ENCODE data around the gene ANKFN1. TPM values are rescaled to one million over a fixed set of nuclear protein-coding genes. Genes with fewer than 3 reads are reported as not detected.

ANKFN1 gene
- total RNA-seq, 1 donor from 2014 or later = not detected

DNA sequence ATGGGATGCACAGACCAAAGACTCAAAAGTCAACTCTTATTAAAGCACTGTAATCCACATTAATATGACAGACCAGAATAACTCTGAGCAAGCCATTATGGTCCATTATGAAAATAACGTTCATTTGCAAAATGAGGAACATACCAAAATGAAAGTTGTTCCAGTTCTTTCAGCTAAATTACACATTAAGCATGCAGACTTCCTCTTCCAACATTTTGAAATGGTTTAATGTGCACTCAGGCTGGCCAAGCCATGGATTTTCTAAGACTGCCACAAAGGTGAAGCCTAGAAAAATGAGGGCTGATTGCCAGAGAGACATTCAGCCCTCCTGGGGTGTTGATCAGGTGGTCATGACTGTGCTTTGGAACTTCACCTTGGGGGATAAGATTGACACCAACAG, 383.5 kb downstream of the ANKFN1 start:
- H3K9me3 Mint-ChIP-seq = no peaks in the 10 kb centered on the region
- DNase-seq = no peak
- no peaks in the 10 kb centered on the region for H3K4me1 Mint-ChIP-seq
- H3K36me3 Mint-ChIP-seq (ENCODE audit: low read depth) = no peaks in the 10 kb centered on the region
- peaks cover 2% of the 10 kb centered on the region for H3K27me3 Mint-ChIP-seq
- no peak overlapping the region for H3K4me3 Mint-ChIP-seq
- H3K27ac Mint-ChIP-seq = no peak overlapping the region
- intact Hi-C loops (cut with micrococcal nuclease) = no loop called here

DNA sequence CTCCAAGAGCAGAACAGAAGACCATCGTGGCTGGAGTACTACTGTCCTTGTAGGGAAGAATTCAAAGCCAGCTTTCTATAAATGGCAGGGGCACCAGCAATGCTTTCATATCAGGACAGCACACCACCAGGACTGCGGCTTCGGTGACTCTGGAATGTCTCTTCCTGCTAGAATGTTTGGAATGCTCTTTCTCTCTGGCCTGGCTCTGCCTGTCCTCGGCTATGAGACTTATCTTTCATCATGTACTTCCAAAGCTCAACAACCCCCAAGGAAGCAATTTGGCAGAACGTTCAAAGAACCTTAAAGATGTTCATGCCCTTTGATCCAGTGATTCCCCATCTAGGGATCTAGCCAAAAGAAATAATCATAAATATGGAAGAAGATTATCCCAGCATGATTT, 387.6 kb downstream of the ANKFN1 start:
- Mint-ChIP-seq H3K36me3 (ENCODE audit: low read depth) (no peaks in the 10 kb centered on the region), H3K9me3 (no peaks in the 10 kb centered on the region), H3K4me3 (no peak overlapping the region), H3K27me3 (no peaks in the 10 kb centered on the region), H3K27ac (no peak overlapping the region), H3K4me1 (no peaks in the 10 kb centered on the region)
- no peak for DNase-seq
- intact Hi-C loops (cut with micrococcal nuclease) = no loop called here

DNA sequence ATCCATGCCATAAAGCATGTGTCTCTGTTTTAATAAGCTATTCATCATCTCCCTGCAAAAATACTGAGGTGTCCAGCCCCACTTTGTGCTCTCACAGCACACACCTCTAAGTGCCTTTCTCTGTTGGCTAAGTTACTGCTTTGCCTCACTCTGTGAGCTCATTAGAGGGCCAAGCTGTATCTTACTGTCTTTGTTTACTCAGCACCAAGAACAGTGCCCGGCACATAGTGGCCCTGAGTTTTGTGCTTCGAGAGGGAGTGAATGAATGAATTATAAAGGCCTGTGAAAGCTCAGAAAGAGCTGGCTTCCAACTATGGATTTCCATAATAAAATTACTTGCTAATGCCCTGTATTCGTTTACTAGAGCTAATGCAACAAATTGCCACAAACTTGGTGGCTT, 390.0 kb downstream of the ANKFN1 start:
- Mint-ChIP-seq H3K36me3 (ENCODE audit: low read depth) (no peaks in the 10 kb centered on the region), H3K9me3 (peaks cover 4% of the 10 kb centered on the region), H3K4me1 (no peaks in the 10 kb centered on the region), H3K4me3 (no peak overlapping the region), H3K27me3 (no peaks in the 10 kb centered on the region), H3K27ac (no peak overlapping the region)
- DNase-seq = no peak
- intact Hi-C loops (cut with micrococcal nuclease) = no loop called here

DNA sequence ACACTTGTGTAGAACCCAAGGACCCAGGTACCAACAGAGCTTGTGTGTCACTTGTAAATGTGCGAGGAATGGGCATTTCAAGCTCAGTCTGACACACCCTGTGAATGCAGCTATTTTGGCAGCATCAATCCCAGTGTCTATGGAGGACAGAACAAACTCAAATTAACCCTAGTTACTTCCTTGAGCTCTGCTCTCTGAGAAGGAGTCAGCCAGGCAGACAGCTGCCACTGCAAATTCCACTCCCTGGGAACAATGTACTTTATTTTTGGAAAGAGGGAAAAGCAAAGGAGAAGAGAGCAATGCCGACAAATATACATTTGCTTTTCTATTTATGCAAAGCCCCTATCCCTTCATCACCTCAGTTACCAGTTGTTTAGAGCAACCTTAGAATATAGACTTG, 391.8 kb downstream of the ANKFN1 start:
- intact Hi-C loops (cut with micrococcal nuclease) = no loop called here
- Mint-ChIP-seq H3K36me3 (ENCODE audit: low read depth) (no peaks in the 10 kb centered on the region), H3K27me3 (peaks cover 1% of the 10 kb centered on the region), H3K4me1 (no peaks in the 10 kb centered on the region), H3K27ac (no peak overlapping the region), H3K4me3 (no peak overlapping the region), H3K9me3 (peaks cover 12% of the 10 kb centered on the region)
- no peak for DNase-seq

DNA sequence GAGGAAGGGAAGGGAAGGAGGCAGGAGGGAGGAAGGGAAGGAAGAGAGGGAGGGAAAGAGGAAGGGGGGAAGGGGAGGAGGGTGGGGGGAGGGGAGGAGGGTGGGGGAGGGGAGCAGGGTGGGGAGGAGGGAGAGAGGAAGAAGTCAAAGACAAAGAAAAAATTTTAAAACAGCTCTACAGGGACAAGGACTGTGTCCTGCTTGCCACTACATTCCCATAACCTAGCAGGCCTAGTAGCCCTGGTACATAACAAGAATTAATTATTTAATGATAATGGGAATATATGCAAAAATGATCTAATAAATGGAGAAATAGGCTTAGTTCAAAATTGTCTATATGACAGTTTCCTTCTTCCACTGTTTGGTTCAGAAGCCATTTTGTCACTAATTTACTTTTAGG, 392.7 kb downstream of the ANKFN1 start:
- H3K36me3 Mint-ChIP-seq (ENCODE audit: low read depth) = no peaks in the 10 kb centered on the region
- peaks cover 18% of the 10 kb centered on the region for H3K9me3 Mint-ChIP-seq
- no peaks in the 10 kb centered on the region for H3K4me1 Mint-ChIP-seq
- intact Hi-C loops (cut with micrococcal nuclease) = no loop called here
- H3K27me3 Mint-ChIP-seq = peaks cover 1% of the 10 kb centered on the region
- H3K27ac Mint-ChIP-seq = no peak overlapping the region
- no peak for DNase-seq
- H3K4me3 Mint-ChIP-seq = no peak overlapping the region

DNA sequence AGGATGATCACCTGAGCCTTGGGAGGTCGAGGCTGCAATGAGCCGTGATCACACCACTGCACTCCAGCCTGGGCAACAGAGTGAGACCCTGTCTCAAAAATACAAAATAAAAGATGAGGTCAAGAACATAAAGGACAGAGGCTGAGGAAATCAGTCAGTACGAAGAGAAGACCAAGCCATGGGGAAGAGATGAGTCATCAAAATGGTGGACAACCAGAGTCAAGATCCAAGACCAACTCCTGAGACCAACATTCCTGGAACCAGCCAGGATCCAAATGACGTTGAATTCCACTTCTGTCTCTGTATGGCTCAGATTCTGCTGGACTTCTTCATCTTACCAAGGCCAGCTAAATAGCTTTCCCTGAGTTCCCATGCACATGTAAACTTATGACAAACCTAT, 395.4 kb downstream of the ANKFN1 start:
- Mint-ChIP-seq H3K27ac (no peak overlapping the region), H3K4me1 (no peaks in the 10 kb centered on the region), H3K9me3 (peaks cover 24% of the 10 kb centered on the region), H3K4me3 (no peak overlapping the region), H3K36me3 (ENCODE audit: low read depth) (no peaks in the 10 kb centered on the region), H3K27me3 (peaks cover 1% of the 10 kb centered on the region)
- intact Hi-C loops (cut with micrococcal nuclease) = no loop called here
- DNase-seq = no peak

DNA sequence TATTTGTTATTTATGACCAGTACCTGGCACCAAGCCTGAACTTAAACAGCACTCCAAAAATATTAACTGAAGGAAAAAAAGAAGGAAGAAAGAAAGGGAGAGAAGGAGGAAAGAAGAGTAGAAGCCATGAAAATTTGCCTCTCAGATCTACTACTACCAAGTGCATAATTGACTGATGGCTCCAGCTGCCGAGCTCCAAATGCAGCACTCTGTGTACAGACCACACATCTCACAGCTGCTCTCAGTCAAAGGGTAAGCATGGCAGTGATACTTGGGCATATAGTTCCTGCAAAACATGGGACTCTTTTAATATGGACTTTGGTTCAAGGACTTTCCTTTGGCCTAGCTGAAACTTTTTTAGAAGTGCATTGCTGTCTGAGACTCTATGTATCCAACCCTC, 396.2 kb downstream of the ANKFN1 start:
- no peak for DNase-seq
- Mint-ChIP-seq H3K27me3 (peaks cover 4% of the 10 kb centered on the region), H3K27ac (no peak overlapping the region)

DNA sequence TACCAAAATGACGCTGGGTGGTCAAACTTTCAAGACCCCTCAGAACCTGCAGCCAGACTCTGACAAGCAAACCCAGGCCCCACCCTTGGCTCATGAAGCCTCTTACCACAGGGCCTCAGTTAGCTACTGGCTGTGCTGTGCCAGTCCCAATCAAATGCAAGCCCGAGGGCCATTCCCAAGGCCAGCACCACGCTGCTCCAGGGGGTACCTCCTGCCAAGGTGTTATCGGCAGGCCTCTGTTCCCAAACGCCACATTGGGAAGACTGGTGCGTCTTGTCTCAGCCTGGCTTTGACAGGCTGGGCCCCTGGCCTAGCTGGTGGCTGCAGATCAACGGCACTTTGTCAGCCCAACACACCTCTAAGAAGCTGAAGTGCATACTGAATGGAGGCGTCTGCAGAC, 404.4 kb downstream of the ANKFN1 start:
- peaks cover 4% of the 10 kb centered on the region for H3K27me3 Mint-ChIP-seq
- no peaks in the 10 kb centered on the region for H3K4me1 Mint-ChIP-seq
- intact Hi-C loops (cut with micrococcal nuclease) = no loop called here
- DNase-seq = no peak
- no peak overlapping the region for H3K4me3 Mint-ChIP-seq
- no peaks in the 10 kb centered on the region for H3K9me3 Mint-ChIP-seq
- H3K27ac Mint-ChIP-seq = no peak overlapping the region
- H3K36me3 Mint-ChIP-seq (ENCODE audit: low read depth) = no peaks in the 10 kb centered on the region

More for the DNA sequence above, 396.2 kb downstream of the ANKFN1 start:
- peaks cover 24% of the 10 kb centered on the region for H3K9me3 Mint-ChIP-seq
- no peaks in the 10 kb centered on the region for H3K4me1 Mint-ChIP-seq
- H3K36me3 Mint-ChIP-seq (ENCODE audit: low read depth) = no peaks in the 10 kb centered on the region
- intact Hi-C loops (cut with micrococcal nuclease) = no loop called here
- H3K4me3 Mint-ChIP-seq = no peak overlapping the region

DNA sequence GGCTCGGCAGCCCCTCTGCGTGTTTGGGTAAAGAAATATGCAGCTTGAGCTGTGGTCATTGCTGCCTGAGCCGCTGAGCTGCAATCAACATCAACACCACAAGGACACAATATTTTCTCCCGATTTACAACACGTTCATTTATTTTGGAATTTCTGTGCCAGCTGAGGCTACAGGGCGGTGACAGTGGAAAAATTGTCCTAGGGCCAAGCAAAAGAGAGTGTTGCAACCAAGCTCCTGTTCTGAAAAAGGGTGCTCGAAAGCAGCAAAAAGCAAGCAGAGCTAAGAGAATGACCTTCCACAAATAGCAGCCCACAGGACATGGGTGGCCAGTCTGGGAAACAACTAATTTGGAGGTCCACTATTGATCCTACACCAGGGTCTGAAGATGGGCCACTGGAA, 404.8 kb downstream of the ANKFN1 start:
- Mint-ChIP-seq H3K9me3 (no peaks in the 10 kb centered on the region), H3K36me3 (ENCODE audit: low read depth) (no peaks in the 10 kb centered on the region), H3K27me3 (peaks cover 4% of the 10 kb centered on the region), H3K4me1 (no peaks in the 10 kb centered on the region), H3K27ac (no peak overlapping the region), H3K4me3 (no peak overlapping the region)
- DNase-seq = no peak
- intact Hi-C loops (cut with micrococcal nuclease) = no loop called here

Measured in activated CD4-positive, alpha-beta T cell treated with anti-CD3 and anti-CD28 coated beads, Interleukin-2, amount 10 ng/mL, durations not matched to agents 24 days and 14 days (primary cell).